Uterus (tissue), 2 donors: ENCODE data around the gene VNN1.

Source experiments
- POLR2A ChIP-seq, 2 donors: fragments of 450-650 bp; IDR thresholded peaks; one replicate each; pipeline ENCODE4 v1.6.1; 2016; ENCODE audit warnings: antibody characterized with exemption in 2 of 2, mild to moderate bottlenecking in 1 of 2, moderate library complexity in 1 of 2
- TF ChIP-seq, protein P1 (sequence below), 4 experiments: fragments of 200-600 bp in 2 of 4; fragments of 450-650 bp in 2 of 4; sonication (generic) in 2 of 4; IDR thresholded peaks; one replicate each; pipeline ENCODE4 v1.5.1; 2016 to 2019; ENCODE audit warnings: antibody characterized with exemption in 4 of 4, mild to moderate bottlenecking in 2 of 4, moderate library complexity in 1 of 4

- TF ChIP-seq, protein P1, sequence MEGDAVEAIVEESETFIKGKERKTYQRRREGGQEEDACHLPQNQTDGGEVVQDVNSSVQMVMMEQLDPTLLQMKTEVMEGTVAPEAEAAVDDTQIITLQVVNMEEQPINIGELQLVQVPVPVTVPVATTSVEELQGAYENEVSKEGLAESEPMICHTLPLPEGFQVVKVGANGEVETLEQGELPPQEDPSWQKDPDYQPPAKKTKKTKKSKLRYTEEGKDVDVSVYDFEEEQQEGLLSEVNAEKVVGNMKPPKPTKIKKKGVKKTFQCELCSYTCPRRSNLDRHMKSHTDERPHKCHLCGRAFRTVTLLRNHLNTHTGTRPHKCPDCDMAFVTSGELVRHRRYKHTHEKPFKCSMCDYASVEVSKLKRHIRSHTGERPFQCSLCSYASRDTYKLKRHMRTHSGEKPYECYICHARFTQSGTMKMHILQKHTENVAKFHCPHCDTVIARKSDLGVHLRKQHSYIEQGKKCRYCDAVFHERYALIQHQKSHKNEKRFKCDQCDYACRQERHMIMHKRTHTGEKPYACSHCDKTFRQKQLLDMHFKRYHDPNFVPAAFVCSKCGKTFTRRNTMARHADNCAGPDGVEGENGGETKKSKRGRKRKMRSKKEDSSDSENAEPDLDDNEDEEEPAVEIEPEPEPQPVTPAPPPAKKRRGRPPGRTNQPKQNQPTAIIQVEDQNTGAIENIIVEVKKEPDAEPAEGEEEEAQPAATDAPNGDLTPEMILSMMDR (IDR thresholded peaks at IDR 0.05) = no peak
- no peak for TF ChIP-seq POLR2A (IDR thresholded peaks at IDR 0.05)
Measured at GRCh38 chr6:132742495-132742894, 28.6 kb upstream of the VNN1 start.
